ENCODE measurements around the gene AIF1L. TPM values are rescaled to one million over a fixed set of nuclear protein-coding genes. Genes with fewer than 3 reads are reported as not detected.

Gene AIF1L
- 0.10 TPM for total RNA-seq (2013)
- not detected for polyA plus RNA-seq
- polyA minus RNA-seq, result not detected in 2 replicates
- 0 to 10.0 (median 0.08) reads per million in 11 experiments for total RNA-seq

DNA sequence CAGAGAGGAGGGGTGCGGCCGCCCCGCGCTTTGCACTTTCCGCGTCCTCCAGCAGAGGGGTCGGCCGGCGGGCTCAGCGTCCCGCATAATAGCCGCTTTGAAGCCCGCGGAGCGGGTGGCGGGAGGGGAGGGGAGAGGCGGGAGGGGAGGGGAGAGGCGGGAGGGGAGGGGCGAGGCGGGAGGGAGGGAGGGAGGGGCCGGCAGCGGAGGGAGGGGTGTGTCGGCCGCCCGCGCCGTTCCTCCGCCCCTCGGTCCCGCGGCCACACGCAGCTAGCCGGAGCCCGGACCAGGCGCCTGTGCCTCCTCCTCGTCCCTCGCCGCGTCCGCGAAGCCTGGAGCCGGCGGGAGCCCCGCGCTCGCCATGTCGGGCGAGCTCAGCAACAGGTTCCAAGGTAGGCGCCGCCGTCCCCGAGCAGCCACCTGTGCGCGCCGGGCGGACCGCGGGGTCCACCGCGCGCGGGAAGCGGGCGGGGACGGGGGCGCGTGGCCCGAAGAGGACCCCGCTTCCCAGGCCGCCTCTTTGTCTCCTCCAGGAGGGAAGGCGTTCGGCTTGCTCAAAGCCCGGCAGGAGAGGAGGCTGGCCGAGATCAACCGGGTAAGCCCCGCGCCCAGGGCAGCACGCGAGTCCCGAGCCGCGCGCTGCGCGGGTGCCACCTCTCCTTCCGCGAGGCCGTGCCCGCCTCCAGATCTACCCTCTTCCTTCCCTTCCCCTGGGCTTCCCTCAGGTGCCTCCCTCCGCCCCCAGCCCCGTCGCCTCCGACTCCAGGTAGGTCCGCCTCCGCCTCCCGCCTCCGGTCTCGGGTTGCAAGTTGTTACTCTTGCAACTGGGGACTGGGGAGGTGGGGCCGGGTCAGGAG lies at the start of gene AIF1L:
Gene AIF1L (plus strand): TSS at position 263 of the 857 bp plus-strand sequence. CDS start 99 bp downstream, at position 362.
- H3K4me2 ChIP-seq (replicated peaks; ENCODE audit: extremely low read depth, low read length, poor library complexity, severe bottlenecking), result peak within 1 kb of the TSS; percentile 56
- Mint-ChIP-seq H3K27me3 (ENCODE audit: low read depth in 3 of 3) (peaks cover 34 to 44% (median 41%) of the 10 kb centered on the region in 3 donors), H3K27ac (no peak within 1 kb of the TSS), H3K4me1 (peaks cover 8% of the 10 kb centered on the region), H3K36me3 (peaks cover 0 to 4% of the 10 kb centered on the region in 2 donors), H3K4me3 (peak within 1 kb of the TSS in 1 of 2 donors; percentile 83), H3K9me3 (peaks cover 0 to 7% (median 0%) of the 10 kb centered on the region in 7 donors)
- WGBS (ENCODE audit: insufficient coverage), result under 1% methylated on average over 74 of the region's 99 CpGs
- H3K9ac ChIP-seq (ENCODE audit: insufficient read depth, low read length, poor library complexity, severe bottlenecking), result no peak within 1 kb of the TSS
- TF ChIP-seq, protein P1, sequence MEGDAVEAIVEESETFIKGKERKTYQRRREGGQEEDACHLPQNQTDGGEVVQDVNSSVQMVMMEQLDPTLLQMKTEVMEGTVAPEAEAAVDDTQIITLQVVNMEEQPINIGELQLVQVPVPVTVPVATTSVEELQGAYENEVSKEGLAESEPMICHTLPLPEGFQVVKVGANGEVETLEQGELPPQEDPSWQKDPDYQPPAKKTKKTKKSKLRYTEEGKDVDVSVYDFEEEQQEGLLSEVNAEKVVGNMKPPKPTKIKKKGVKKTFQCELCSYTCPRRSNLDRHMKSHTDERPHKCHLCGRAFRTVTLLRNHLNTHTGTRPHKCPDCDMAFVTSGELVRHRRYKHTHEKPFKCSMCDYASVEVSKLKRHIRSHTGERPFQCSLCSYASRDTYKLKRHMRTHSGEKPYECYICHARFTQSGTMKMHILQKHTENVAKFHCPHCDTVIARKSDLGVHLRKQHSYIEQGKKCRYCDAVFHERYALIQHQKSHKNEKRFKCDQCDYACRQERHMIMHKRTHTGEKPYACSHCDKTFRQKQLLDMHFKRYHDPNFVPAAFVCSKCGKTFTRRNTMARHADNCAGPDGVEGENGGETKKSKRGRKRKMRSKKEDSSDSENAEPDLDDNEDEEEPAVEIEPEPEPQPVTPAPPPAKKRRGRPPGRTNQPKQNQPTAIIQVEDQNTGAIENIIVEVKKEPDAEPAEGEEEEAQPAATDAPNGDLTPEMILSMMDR (IDR thresholded peaks at IDR 0.05), result no peak
- H3K4me1 ChIP-seq (ENCODE audit: control insufficient read depth in 1 of 2, insufficient read depth in 2 of 2, low read length in 2 of 2), result peaks cover 4 to 6% of the 10 kb centered on the region in 2 donors
- no peaks in the 10 kb centered on the region for H4K20me1 ChIP-seq (ENCODE audit: insufficient read depth, low read length)
- H3K27ac ChIP-seq (ENCODE audit: low read depth in 1 of 2, low read length in 2 of 2), result no peak within 1 kb of the TSS
- H3K4me3 ChIP-seq (replicated peaks in 1 of 3; ENCODE audit: low read depth in 2 of 3, low read length in 3 of 3), result peak within 1 kb of the TSS in 1 of 3 experiments; percentile 56
- intact Hi-C loops (cut with micrococcal nuclease), result no loop called here
- no peaks in the 10 kb centered on the region for H3K79me2 ChIP-seq (ENCODE audit: insufficient read depth, low read length)
- H3K27me3 ChIP-seq (ENCODE audit: control insufficient read depth in 2 of 2, insufficient read depth in 2 of 2, low read length in 2 of 2), result peaks cover 10 to 37% of the 10 kb centered on the region in 2 donors
- no peaks in the 10 kb centered on the region for H3K36me3 ChIP-seq (replicated peaks in 1 of 2; ENCODE audit: control insufficient read depth in 1 of 2, insufficient read depth in 2 of 2, low read length in 2 of 2)
- DNase-seq, result no peak
- H2AFZ ChIP-seq (ENCODE audit: insufficient read depth, low read depth, low read length, poor library complexity, severe bottlenecking), result peak within 1 kb of the TSS; percentile 50
- H3K9me3 ChIP-seq (replicated peaks in 1 of 2; ENCODE audit: control insufficient read depth in 1 of 2, insufficient read depth in 1 of 2, low read length in 2 of 2), result peaks cover 0 to 5% of the 10 kb centered on the region in 2 donors

GRCh38 chr9:131046581-131047202 lies 49.6 kb upstream of the AIF1L start:
- TF ChIP-seq, protein P1 (IDR thresholded peaks at IDR 0.05), result peak; percentile 96
- peak overlapping the region; percentile 49 to 65 for H3K4me3 Mint-ChIP-seq
- no peak overlapping the region for H3K27ac ChIP-seq (ENCODE audit: low read depth in 1 of 2, low read length in 2 of 2)

More at GRCh38 chr9:131046581-131047202, 49.6 kb upstream of the AIF1L start:
- Histone ChIP-seq H3K4me2 (replicated peaks; ENCODE audit: extremely low read depth, low read length, poor library complexity, severe bottlenecking) (peak overlapping the region; percentile 37), H3K79me2 (ENCODE audit: insufficient read depth, low read length) (no peaks in the 10 kb centered on the region), H3K27me3 (ENCODE audit: control insufficient read depth in 2 of 2, insufficient read depth in 2 of 2, low read length in 2 of 2) (no peaks in the 10 kb centered on the region), H3K9me3 (replicated peaks in 1 of 2; ENCODE audit: control insufficient read depth in 1 of 2, insufficient read depth in 1 of 2, low read length in 2 of 2) (no peaks in the 10 kb centered on the region), H2AFZ (ENCODE audit: insufficient read depth, low read depth, low read length, poor library complexity, severe bottlenecking) (peak overlapping the region; percentile 33), H3K36me3 (replicated peaks in 1 of 2; ENCODE audit: control insufficient read depth in 1 of 2, insufficient read depth in 2 of 2, low read length in 2 of 2) (no peaks in the 10 kb centered on the region), H3K9ac (ENCODE audit: insufficient read depth, low read length, poor library complexity, severe bottlenecking) (no peak overlapping the region), H4K20me1 (ENCODE audit: insufficient read depth, low read length) (no peaks in the 10 kb centered on the region), H3K4me3 (replicated peaks in 1 of 3; ENCODE audit: low read depth in 2 of 3, low read length in 3 of 3) (no peak overlapping the region), H3K4me1 (ENCODE audit: control insufficient read depth in 1 of 2, insufficient read depth in 2 of 2, low read length in 2 of 2) (peaks cover 8 to 10% of the 10 kb centered on the region in 2 donors)
- DNase-seq, result peak; percentile 44 to 59 (median 58)
- Mint-ChIP-seq H3K27ac (no peak overlapping the region), H3K4me1 (peaks cover 10% of the 10 kb centered on the region), H3K9me3 (peaks cover 0 to 3% (median 0%) of the 10 kb centered on the region in 7 donors), H3K36me3 (no peaks in the 10 kb centered on the region), H3K27me3 (ENCODE audit: low read depth in 3 of 3) (peaks cover 0 to 5% (median 0%) of the 10 kb centered on the region in 3 donors)
- WGBS (ENCODE audit: insufficient coverage), result 9% methylated on average over 32 of the region's 35 CpGs
- intact Hi-C loops (cut with micrococcal nuclease), result loop anchor here (5.0 kb wide), 2 partner anchors 179 to 344 kb away; no protein-coding TSS in a partner anchor
